ENCODE data around the gene BTF3L4.

DNA sequence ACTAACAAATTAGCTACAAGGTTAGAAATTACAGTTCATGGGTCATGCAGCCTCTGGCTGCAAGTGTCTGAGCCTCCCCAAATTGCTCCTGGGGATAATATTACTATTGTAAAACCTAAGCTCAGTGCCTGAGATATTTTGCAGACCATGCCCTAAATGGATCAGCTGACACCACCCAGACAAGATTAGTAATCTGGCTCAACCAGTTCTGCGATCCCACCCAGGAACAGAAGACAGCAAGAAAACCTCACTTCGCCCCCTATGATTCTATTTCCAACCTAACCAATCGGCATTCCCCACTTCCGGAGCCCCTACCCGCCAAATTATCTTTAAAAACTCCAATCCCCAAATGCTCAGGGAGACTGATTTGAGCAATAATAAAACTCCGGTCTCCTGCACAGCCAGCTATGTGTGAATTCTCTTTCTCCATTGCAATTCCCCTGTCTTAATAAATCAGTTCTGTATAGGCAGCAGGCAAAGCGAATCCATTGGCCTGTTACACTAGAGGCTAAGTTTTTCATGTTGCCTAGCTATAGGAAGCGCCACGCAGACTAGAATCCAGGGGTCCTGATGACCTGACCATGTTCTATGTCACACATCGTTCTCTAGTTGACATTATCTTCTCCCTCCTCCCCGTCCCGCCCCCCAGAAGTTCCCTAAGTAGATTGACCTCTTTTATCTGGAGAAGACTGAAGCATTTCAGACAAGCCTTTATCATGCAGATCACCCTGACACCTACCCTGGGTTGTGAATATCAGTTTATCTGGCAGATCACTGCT is 63.4 kb downstream of the BTF3L4 start:
- TF ChIP-seq, protein P1, sequence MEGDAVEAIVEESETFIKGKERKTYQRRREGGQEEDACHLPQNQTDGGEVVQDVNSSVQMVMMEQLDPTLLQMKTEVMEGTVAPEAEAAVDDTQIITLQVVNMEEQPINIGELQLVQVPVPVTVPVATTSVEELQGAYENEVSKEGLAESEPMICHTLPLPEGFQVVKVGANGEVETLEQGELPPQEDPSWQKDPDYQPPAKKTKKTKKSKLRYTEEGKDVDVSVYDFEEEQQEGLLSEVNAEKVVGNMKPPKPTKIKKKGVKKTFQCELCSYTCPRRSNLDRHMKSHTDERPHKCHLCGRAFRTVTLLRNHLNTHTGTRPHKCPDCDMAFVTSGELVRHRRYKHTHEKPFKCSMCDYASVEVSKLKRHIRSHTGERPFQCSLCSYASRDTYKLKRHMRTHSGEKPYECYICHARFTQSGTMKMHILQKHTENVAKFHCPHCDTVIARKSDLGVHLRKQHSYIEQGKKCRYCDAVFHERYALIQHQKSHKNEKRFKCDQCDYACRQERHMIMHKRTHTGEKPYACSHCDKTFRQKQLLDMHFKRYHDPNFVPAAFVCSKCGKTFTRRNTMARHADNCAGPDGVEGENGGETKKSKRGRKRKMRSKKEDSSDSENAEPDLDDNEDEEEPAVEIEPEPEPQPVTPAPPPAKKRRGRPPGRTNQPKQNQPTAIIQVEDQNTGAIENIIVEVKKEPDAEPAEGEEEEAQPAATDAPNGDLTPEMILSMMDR (IDR thresholded peaks at IDR 0.05) = no peak
- no peak for TF ChIP-seq EZH2 (IDR thresholded peaks at IDR 0.05)
- no peak for TF ChIP-seq EZH2phosphoT487 (IDR thresholded peaks at IDR 0.05)

All from neural progenitor cell (in vitro differentiated cells).